Mucosa of rectum (tissue), 2 donors: ENCODE measurements around the gene ZNF248.

Experiments
- H3K27ac ChIP-seq, 2 donors: one replicate each; pipeline ENCODE4 v1.7.0; 2013; ENCODE audit warnings: inconsistent platforms in 2 of 2, low read depth in 2 of 2, low read length in 2 of 2
- H3K27me3 ChIP-seq, 2 donors: one replicate each; pipeline ENCODE4 v1.7.0; 2013; ENCODE audit warnings: low read length in 2 of 2; ENCODE audit not compliant: control insufficient read depth in 2 of 2, insufficient read depth in 2 of 2
- H3K36me3 ChIP-seq, 2 donors: one replicate each; pipeline ENCODE4 v1.7.0; 2013; ENCODE audit warnings: low read length in 2 of 2; ENCODE audit not compliant: control insufficient read depth in 2 of 2, insufficient read depth in 2 of 2
- H3K4me1 ChIP-seq, 2 donors: one replicate each; pipeline ENCODE4 v1.7.0; 2013; ENCODE audit warnings: low read length in 2 of 2, mild to moderate bottlenecking in 1 of 2; ENCODE audit not compliant: control insufficient read depth in 2 of 2, insufficient read depth in 2 of 2
- H3K4me3 ChIP-seq, 2 donors: one replicate each; pipeline ENCODE4 v1.7.0; 2013; ENCODE audit warnings: low read length in 2 of 2
- H3K9ac ChIP-seq, 2 donors: one replicate each; pipeline ENCODE4 v1.7.0; 2013; ENCODE audit warnings: low read length in 2 of 2, low read depth in 1 of 2, mild to moderate bottlenecking in 1 of 2
- H3K9me3 ChIP-seq, 2 donors: one replicate each; pipeline ENCODE4 v1.7.0; 2013; ENCODE audit warnings: low read length in 2 of 2; ENCODE audit not compliant: control insufficient read depth in 2 of 2
- donor health status: healthy.
- donor health status: Normal muscosa, but diverticular disease.

ZNF248 gene

DNA sequence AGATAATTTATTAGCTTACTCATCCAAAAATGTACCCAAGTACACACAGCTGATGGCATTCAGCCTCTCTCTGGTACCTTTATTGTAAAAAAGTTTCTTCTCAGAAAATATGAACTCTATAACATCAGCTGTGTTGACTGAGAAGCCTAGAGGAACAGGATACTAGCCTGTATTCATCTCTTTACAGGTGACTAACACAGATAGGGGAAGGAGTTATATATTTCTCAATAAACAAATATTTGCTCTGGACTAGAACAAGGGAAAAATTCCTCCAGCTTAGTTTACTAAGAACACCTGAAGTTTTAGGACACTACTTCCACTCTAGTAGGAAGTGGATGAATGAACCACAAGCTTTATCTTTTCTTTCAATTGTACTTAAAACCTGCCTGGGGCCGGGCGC lies 67.8 kb downstream of the ZNF248 start:
- Histone ChIP-seq H3K9me3 (peaks cover 0 to 3% of the 10 kb centered on the region in 2 donors), H3K36me3 (no peaks in the 10 kb centered on the region), H3K4me3 (no peak overlapping the region), H3K27ac (no peak overlapping the region), H3K9ac (no peak overlapping the region), H3K27me3 (no peaks in the 10 kb centered on the region), H3K4me1 (no peaks in the 10 kb centered on the region)

DNA sequence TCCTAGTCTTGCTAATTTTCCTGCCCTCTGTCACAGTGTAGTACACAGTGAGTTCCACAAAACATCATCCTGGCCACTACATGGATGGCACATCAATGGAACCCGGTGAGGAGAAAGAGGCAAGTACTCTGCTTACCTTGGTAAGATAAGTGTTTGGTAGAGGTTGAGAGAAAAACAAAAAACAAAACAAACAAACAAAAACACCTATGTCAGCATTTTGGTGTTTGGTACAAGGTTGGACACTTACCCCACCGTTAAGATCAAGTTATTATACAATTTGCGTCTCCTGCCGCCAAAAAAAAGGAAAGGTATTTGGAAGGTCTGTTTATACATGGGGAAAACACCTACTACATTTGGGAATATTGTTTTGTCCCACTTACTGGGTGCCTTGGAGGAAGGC lies 72.7 kb downstream of the ZNF248 start:
- Histone ChIP-seq H3K27ac (no peak overlapping the region), H3K4me3 (no peak overlapping the region), H3K9me3 (peaks cover 4 to 6% of the 10 kb centered on the region in 2 donors), H3K9ac (no peak overlapping the region), H3K27me3 (no peaks in the 10 kb centered on the region), H3K4me1 (no peaks in the 10 kb centered on the region), H3K36me3 (no peaks in the 10 kb centered on the region)

DNA sequence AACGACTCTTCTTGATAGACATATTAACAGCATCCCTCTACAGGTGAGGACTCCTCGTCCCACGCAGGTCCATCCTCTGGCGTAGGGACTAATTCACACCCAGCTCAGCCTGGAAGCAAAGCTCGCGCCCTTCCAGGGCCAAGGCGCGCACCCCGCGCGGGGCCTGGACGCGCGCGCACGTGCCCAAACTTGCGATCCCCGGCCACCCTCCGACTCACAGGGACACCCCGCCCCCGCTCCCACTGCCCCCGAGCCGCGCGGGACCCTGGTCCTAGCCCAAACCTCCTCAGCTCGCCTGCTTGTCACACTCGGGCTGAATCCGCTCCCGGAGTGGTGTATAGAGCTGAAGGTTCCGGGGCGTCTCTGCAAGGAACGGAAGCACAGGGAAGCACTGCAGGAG lies 76.9 kb downstream of the ZNF248 start:
- Histone ChIP-seq H3K4me3 (no peak overlapping the region), H3K27me3 (no peaks in the 10 kb centered on the region), H3K4me1 (no peaks in the 10 kb centered on the region), H3K9ac (no peak overlapping the region), H3K9me3 (peaks cover 4 to 6% of the 10 kb centered on the region in 2 donors), H3K27ac (no peak overlapping the region), H3K36me3 (no peaks in the 10 kb centered on the region)

DNA sequence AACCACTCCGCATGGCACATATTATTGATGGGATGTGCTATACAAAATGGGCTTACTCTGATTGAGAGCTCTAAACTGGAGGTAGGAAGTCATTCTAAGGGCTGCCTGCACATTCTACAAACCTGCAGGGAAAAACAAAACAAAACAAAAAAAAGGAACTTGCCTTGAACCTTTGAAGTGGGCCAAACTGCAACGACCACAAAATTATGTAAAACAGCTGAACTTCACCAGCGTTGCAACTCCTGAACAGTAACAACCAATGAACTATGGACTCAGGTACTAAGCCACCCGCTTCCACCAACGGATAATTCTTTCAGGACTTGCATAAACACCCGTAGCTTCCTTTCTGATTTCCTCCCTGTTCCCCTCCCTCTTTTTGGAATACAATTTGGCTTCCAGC lies 80.4 kb downstream of the ZNF248 start:
- Histone ChIP-seq H3K27me3 (no peaks in the 10 kb centered on the region), H3K9me3 (peaks cover 2 to 6% of the 10 kb centered on the region in 2 donors), H3K4me3 (no peak overlapping the region), H3K4me1 (peaks cover 0 to 3% of the 10 kb centered on the region in 2 donors), H3K27ac (no peak overlapping the region), H3K36me3 (no peaks in the 10 kb centered on the region), H3K9ac (no peak overlapping the region)

DNA sequence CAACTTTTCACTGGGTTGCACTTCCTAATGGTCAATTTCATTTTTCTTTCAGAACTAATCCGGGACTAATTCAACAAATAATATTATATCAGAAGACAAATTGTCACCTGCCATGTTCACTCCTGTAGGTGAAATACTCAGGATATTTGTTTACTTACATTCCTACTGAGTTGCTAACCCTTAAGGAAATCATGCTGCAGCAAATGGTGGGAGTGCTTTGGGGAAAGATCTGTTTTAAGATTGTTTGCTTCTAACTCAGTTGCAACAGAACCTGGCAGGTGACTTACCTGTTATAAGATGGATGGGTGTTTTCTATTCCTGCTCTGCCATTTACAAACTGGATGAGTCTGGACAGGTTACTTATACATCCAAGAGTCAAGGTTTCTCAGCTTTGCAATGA lies 81.8 kb downstream of the ZNF248 start:
- H3K4me1 ChIP-seq: peaks cover 0 to 3% of the 10 kb centered on the region in 2 donors
- H3K27ac ChIP-seq: no peak overlapping the region
- H3K27me3 ChIP-seq: no peaks in the 10 kb centered on the region
- no peaks in the 10 kb centered on the region for H3K9me3 ChIP-seq
- no peak overlapping the region for H3K9ac ChIP-seq
- H3K36me3 ChIP-seq: no peaks in the 10 kb centered on the region
- no peak overlapping the region for H3K4me3 ChIP-seq

DNA sequence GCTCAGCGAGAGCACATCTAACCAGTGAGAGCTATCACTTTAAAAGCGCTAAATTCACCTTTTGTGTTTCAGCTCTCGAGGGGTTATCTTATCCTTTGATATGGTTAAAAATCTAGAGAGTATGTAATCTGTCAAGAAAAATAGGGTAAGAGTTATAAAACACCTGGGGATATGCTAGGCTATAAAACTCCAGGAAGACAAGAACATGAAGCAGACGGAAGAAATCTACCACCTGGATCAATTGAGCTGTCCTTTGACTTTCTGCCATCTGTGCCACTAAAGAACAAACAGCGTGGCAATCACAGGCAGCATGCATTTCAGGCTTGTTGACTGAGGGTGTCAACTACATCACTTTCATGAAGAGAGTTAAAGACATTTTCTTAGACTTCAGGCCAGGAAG lies 83.1 kb downstream of the ZNF248 start:
- no peaks in the 10 kb centered on the region for H3K36me3 ChIP-seq
- no peaks in the 10 kb centered on the region for H3K9me3 ChIP-seq
- no peak overlapping the region for H3K27ac ChIP-seq
- no peak overlapping the region for H3K4me3 ChIP-seq
- peaks cover 0 to 3% of the 10 kb centered on the region in 2 donors for H3K4me1 ChIP-seq
- no peaks in the 10 kb centered on the region for H3K27me3 ChIP-seq
- H3K9ac ChIP-seq: no peak overlapping the region

DNA sequence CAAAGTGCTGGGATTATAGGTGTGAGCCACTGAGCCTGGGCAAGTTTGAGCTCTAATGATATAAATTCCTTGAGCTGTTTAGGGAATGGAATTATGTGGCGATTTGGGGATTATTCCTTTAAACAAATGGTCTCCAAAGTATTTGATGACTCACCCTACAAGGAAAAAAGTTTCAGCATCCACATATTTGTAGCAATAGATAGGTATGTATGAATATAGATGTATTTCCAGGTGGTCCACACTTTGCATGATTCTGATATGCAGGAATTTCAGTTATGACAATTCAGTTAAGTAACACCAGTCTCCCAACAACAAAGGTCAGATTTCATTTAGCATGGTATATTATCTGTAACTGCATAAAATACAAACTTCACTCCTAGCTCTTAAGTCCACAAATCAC lies 92.2 kb downstream of the ZNF248 start:
- Histone ChIP-seq H3K27me3 (no peaks in the 10 kb centered on the region), H3K36me3 (no peaks in the 10 kb centered on the region), H3K27ac (no peak overlapping the region), H3K9ac (no peak overlapping the region), H3K4me3 (no peak overlapping the region), H3K4me1 (no peaks in the 10 kb centered on the region), H3K9me3 (peaks cover 0 to 2% of the 10 kb centered on the region in 2 donors)

DNA sequence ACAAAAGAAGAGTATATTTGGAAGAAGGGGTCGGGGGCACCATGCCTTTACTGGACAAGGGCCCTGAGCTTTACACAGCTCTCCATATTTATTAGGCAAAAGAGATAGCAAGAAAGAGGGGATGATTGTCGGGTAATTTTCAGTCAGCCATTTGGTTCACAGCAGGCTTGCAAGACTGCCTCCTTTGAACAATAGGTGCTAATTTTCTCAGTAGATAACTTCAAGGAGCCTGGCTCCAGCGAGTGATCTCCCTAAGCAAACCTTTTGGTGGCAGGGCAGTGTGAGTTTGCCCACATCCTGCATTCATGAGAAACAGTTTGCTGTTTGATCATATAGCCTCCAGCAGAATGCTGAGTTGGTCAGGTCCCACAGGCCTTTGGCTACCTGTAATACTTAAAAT lies 94.3 kb downstream of the ZNF248 start:
- Histone ChIP-seq H3K9ac (no peak overlapping the region), H3K27me3 (no peaks in the 10 kb centered on the region), H3K27ac (no peak overlapping the region), H3K4me1 (no peaks in the 10 kb centered on the region), H3K36me3 (no peaks in the 10 kb centered on the region), H3K4me3 (no peak overlapping the region), H3K9me3 (peaks cover 0 to 2% of the 10 kb centered on the region in 2 donors)

DNA sequence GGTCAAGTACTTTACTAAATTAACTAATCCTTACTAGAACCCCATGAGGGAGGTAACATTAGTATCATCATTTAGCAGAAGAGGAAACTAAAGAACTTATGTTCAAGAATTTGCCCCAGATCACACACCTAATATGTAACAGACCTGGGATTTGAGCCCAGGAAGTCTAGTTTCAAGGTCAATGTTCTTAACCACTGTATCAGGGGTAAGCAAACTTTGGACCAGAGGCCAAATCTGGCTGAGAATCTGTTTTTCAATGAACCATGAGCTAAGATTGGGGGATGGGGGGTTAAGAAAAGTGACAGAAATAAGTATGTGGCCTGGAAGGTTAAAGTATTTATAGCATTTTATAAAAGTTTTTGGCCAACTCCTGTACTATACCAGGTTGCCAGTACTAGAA lies 95.1 kb downstream of the ZNF248 start:
- Histone ChIP-seq H3K27me3 (no peaks in the 10 kb centered on the region), H3K9ac (no peak overlapping the region), H3K9me3 (peaks cover 0 to 2% of the 10 kb centered on the region in 2 donors), H3K4me3 (no peak overlapping the region), H3K36me3 (no peaks in the 10 kb centered on the region), H3K27ac (no peak overlapping the region), H3K4me1 (no peaks in the 10 kb centered on the region)

DNA sequence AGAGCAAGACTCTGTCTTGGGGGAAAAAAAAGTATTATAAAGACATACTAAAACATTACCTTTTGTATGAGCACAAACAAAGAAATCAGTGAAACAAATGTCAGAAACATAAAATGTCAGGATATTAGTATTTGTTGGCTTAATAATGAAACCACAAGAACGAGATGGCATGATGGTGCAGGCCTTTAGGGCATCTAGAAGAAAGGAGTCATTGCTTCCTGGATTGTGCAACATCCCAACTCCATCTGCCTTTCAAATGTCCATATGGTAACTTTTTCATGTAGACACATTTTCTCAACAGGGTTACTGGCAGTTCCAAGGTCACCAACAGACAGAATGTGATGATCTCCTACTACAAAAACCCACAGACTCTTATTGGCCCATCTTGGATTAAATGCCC lies 96.6 kb downstream of the ZNF248 start:
- H3K4me3 ChIP-seq: no peak overlapping the region
- H3K4me1 ChIP-seq: no peaks in the 10 kb centered on the region
- peaks cover 0 to 2% of the 10 kb centered on the region in 2 donors for H3K9me3 ChIP-seq
- no peak overlapping the region for H3K9ac ChIP-seq
- no peak overlapping the region for H3K27ac ChIP-seq
- no peaks in the 10 kb centered on the region for H3K27me3 ChIP-seq
- no peaks in the 10 kb centered on the region for H3K36me3 ChIP-seq

DNA sequence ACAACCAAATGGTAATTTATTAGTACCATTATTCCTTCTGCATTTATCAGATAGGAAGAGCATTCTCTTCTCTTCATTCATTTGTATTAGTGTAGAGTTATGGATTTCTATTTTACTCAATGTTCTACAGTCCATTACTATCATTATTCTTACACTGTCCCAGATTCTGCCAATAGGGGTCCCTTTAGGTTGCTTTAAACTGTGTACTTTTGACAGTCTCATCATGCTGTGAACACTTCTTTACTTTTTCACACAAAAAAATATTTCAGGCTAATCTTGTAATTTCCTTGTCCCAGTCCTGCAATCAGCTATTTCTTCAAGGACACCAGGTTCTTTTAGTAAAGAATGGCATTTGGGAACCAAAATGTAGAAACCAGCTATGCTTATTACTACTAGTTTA lies 99.3 kb downstream of the ZNF248 start:
- no peaks in the 10 kb centered on the region for H3K9me3 ChIP-seq
- no peak overlapping the region for H3K4me3 ChIP-seq
- H3K4me1 ChIP-seq: no peaks in the 10 kb centered on the region
- no peaks in the 10 kb centered on the region for H3K36me3 ChIP-seq
- H3K9ac ChIP-seq: no peak overlapping the region
- H3K27me3 ChIP-seq: no peaks in the 10 kb centered on the region
- no peak overlapping the region for H3K27ac ChIP-seq
